ENCODE results near the gene TSEN2. TPM values are rescaled to one million over a fixed set of nuclear protein-coding genes. Genes with fewer than 3 reads are reported as not detected.

The TSEN2 gene
- total RNA-seq, 2 experiments from 2014 or later, result 33.2 to 41.4 TPM

DNA sequence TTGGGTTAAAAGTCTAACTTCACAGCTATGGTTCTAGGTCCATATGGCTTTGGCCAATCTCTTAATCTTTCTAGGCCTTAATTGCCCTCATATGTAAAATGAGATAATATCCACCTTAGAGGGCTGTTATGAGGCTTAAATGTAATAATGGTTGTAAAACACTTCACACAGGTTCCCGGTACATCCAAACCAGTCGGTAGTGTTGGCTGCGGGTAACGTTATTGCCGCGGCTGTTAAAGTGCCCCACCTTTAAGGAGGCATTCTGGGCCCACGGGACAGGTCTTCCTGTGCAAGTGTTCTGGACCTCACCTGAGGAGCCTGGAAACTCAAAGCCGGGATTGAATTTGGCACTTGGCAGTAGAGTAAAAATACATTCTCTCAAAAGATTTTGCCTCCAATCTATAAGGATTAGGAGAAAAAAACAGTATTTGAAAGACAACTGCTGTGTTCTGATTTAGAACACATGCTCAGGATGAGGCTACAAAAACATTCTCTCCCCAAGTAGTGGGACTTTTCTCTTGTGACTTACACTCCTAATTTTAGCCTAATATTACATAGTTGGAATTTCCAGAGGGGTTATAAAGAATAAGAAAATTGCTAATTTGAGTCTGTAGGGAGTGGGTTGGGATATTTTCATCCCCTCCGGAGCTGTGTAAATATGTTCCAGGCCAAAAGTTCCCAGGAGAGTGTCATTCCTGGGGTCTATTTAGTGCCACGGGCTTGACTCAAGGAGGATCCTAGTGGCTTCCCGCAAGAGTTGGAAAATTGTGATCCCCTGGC, 44.9 kb upstream of the TSEN2 start:
- no peak for TF ChIP-seq EZH2phosphoT487 (IDR thresholded peaks at IDR 0.05; ENCODE audit: borderline replicate concordance, low read depth, low read length)
- TF ChIP-seq CTCF (conservative IDR thresholded peaks at IDR 0.05; ENCODE audit: low read length), result no peak
- Histone ChIP-seq H3K4me2 (ENCODE audit: low read length) (no peak overlapping the region), H3K36me3 (ENCODE audit: insufficient read depth, low read length) (no peaks in the 10 kb centered on the region), H3K9me2 (ENCODE audit: insufficient read depth, low read length) (no peaks in the 10 kb centered on the region), H2AFZ (ENCODE audit: low read length) (no peak overlapping the region), H3K9me3 (ENCODE audit: low read length) (no peaks in the 10 kb centered on the region), H3K4me1 (ENCODE audit: insufficient read depth, low read length, poor library complexity, severe bottlenecking) (no peaks in the 10 kb centered on the region), H3K79me2 (ENCODE audit: insufficient read depth, low read depth, low read length) (no peaks in the 10 kb centered on the region), H3K27ac (ENCODE audit: low read depth, low read length, poor library complexity, severe bottlenecking) (no peak overlapping the region), H3K4me3 (ENCODE audit: low read depth, low read length, poor library complexity, severe bottlenecking) (no peak overlapping the region), H4K20me1 (ENCODE audit: insufficient read depth, low read length) (no peaks in the 10 kb centered on the region)
- BruUV-seq (replicated peaks), result no TSS peak
- CTCF ChIA-PET (ENCODE audit: unreplicated experiment), result no interaction called here
- DNase-seq (ENCODE audit: low spot score), result no peak
- POLR2A ChIA-PET, result no interaction called here
- intact Hi-C loops (cut with micrococcal nuclease; ENCODE audit: unreplicated experiment), result no loop called here

GRCh38 chr3:12440927-12441714, 43.2 kb upstream of the TSEN2 start:
- CTCF ChIA-PET (ENCODE audit: unreplicated experiment), result no interaction called here

More at GRCh38 chr3:12440927-12441714, 43.2 kb upstream of the TSEN2 start:
- H3K27ac ChIP-seq (ENCODE audit: low read depth, low read length, poor library complexity, severe bottlenecking), result no peak overlapping the region
- intact Hi-C loops (cut with micrococcal nuclease; ENCODE audit: unreplicated experiment), result no loop called here
- no peaks in the 10 kb centered on the region for H3K4me1 ChIP-seq (ENCODE audit: insufficient read depth, low read length, poor library complexity, severe bottlenecking)
- no peak for TF ChIP-seq CTCF (conservative IDR thresholded peaks at IDR 0.05; ENCODE audit: low read length)
- TF ChIP-seq EZH2phosphoT487 (IDR thresholded peaks at IDR 0.05; ENCODE audit: borderline replicate concordance, low read depth, low read length), result no peak
- DNase-seq (ENCODE audit: low spot score), result no peak
- H2AFZ ChIP-seq (ENCODE audit: low read length), result no peak overlapping the region
- no peaks in the 10 kb centered on the region for H3K9me3 ChIP-seq (ENCODE audit: low read length)
- H3K4me3 ChIP-seq (ENCODE audit: low read depth, low read length, poor library complexity, severe bottlenecking), result no peak overlapping the region
- H4K20me1 ChIP-seq (ENCODE audit: insufficient read depth, low read length), result no peaks in the 10 kb centered on the region
- no peaks in the 10 kb centered on the region for H3K36me3 ChIP-seq (ENCODE audit: insufficient read depth, low read length)
- POLR2A ChIA-PET, result no interaction called here
- no peaks in the 10 kb centered on the region for H3K79me2 ChIP-seq (ENCODE audit: insufficient read depth, low read depth, low read length)
- no peaks in the 10 kb centered on the region for H3K9me2 ChIP-seq (ENCODE audit: insufficient read depth, low read length)
- no TSS peak for BruUV-seq (replicated peaks)
- H3K4me2 ChIP-seq (ENCODE audit: low read length), result no peak overlapping the region
